ENCODE measurements around the gene SPTSSB. TPM values are rescaled to one million over a fixed set of nuclear protein-coding genes. Genes with fewer than 3 reads are reported as not detected.

SPTSSB gene
- total and polyA plus RNA-seq, 9 of the 15 experiments (the other 6 are each of a cell fraction or from before 2014, with no cell fraction given) = 0.07 TPM; not detected in 8

DNA sequence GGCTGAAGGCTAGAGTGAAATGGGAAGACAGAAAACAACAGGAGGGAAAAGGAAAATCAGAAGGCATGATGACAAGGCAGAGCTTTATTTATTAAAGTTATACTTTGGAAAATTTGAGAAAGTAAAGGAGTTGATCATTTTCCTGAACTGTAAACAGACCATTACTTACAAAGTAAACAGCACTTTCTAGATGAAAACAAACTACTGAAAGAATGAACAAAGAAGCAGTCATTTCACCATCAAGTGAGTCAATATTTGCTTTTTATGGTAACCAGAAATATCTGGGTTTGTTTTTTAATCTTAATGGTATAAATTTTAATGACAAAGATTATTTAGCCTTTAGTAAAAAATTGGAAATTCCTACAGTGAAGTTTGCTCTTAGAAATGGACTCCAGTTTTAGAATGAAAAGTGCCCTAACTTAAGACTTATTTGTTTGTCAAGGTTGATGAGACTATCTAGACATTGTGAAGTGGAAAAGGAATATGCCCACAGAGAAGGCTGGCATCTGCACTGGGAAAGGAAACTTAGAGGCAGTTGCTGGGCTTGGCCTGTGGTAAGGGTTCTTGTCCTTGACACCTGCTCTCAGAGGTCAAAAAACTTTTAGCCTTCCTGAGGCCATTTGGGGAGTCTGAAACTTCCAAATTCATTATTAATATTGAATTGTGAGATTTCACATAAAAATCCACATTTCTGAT is 47.2 kb downstream of the SPTSSB start (continued):
- TF ChIP-seq, protein P1, sequence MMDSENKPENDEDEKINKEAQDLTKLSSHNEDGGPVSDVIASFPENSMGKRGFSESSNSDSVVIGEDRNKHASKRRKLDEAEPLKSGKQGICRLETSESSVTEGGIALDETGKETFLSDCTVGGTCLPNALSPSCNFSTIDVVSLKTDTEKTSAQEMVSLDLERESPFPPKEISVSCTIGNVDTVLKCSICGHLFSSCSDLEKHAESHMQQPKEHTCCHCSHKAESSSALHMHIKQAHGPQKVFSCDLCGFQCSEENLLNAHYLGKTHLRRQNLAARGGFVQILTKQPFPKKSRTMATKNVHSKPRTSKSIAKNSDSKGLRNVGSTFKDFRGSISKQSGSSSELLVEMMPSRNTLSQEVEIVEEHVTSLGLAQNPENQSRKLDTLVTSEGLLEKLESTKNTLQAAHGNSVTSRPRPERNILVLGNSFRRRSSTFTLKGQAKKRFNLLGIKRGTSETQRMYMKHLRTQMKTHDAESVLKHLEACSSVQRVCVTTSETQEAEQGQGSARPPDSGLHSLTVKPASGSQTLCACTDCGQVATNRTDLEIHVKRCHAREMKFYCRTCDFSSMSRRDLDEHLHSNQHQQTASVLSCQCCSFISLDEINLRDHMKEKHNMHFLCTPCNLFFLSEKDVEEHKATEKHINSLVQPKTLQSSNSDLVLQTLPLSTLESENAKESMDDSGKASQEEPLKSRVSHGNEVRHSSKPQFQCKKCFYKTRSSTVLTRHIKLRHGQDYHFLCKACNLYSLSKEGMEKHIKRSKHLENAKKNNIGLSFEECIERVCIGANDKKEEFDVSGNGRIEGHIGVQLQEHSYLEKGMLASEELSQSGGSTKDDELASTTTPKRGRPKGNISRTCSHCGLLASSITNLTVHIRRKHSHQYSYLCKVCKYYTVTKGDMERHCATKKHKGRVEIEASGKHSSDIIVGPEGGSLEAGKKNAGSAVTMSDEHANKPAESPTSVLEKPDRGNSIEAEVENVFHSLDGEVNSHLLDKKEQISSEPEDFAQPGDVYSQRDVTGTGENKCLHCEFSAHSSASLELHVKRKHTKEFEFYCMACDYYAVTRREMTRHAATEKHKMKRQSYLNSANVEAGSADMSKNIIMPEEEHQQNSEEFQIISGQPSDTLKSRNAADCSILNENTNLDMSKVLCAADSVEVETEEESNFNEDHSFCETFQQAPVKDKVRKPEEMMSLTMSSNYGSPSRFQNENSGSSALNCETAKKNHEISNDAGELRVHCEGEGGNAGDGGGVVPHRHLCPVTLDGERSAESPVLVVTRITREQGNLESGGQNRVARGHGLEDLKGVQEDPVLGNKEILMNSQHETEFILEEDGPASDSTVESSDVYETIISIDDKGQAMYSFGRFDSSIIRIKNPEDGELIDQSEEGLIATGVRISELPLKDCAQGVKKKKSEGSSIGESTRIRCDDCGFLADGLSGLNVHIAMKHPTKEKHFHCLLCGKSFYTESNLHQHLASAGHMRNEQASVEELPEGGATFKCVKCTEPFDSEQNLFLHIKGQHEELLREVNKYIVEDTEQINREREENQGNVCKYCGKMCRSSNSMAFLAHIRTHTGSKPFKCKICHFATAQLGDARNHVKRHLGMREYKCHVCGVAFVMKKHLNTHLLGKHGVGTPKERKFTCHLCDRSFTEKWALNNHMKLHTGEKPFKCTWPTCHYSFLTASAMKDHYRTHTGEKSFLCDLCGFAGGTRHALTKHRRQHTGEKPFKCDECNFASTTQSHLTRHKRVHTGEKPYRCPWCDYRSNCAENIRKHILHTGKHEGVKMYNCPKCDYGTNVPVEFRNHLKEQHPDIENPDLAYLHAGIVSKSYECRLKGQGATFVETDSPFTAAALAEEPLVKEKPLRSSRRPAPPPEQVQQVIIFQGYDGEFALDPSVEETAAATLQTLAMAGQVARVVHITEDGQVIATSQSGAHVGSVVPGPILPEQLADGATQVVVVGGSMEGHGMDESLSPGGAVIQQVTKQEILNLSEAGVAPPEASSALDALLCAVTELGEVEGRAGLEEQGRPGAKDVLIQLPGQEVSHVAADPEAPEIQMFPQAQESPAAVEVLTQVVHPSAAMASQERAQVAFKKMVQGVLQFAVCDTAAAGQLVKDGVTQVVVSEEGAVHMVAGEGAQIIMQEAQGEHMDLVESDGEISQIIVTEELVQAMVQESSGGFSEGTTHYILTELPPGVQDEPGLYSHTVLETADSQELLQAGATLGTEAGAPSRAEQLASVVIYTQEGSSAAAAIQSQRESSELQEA (IDR thresholded peaks at IDR 0.05; ENCODE audit: low read depth) = no peak
